HepG2 (cell line): ENCODE measurements around the gene RAE1. TPM values are rescaled to one million over a fixed set of nuclear protein-coding genes. Genes with fewer than 3 reads are reported as not detected.

Experiments
- ATAC-seq: fragments of 200-7000 bp; cut with Tn5 transposase; 3 replicates; pipeline ENCODE4 v1.9.1; 2020; ENCODE audit warnings: mild to moderate bottlenecking, moderate library complexity
- BruUV-seq: library from RNA; stranded (reverse); fragments of 400-500 nt; replicated peaks from 2 replicates; lab custom pipeline; 2021; lab: Mats Ljungman, UMichigan
- CTCF ChIA-PET: fragments of 300-600 bp; formaldehyde crosslinking; extraction: SDS; loops from one replicate; lab custom pipeline; 2021; ENCODE audit warnings: low total read pairs, inconsistent platforms, low intra/inter-chr PET ratio; lab: Yijun Ruan, JAX
- POLR2A ChIA-PET: fragments of 350-600 bp; sonication (Branson Sonifier 250); formaldehyde crosslinking; loops from one replicate; lab custom pipeline; 2020; ENCODE audit warnings: antibody characterized with exemption, inconsistent platforms; lab: Yijun Ruan, JAX
- DNase-seq: peaks from one replicate; pipeline ENCODE4 v3.0.0-alpha.2; 2015; ENCODE audit warnings: low spot score
- FAIRE-seq: peaks from 3 replicates; lab custom pipeline; 2011; peaks lifted over from hg19 to GRCh38; lab: Jason Lieb, UNC
- H2AFZ ChIP-seq: one replicate; pipeline ENCODE4 v1.6.1; 2011; ENCODE audit warnings: low read length, inconsistent platforms
- H3K27ac ChIP-seq: fragments of 300-600 bp; 3 replicates; pipeline ENCODE4 v1.8.0; 2011; ENCODE audit warnings: mixed run types, mild to moderate bottlenecking, mixed read lengths, low read length, inconsistent platforms; ENCODE audit not compliant: insufficient read depth; ENCODE audit errors: extremely low read length
- H3K27me3 ChIP-seq, 2 experiments: fragments of 200-600 bp in 1 of 2; 2 replicates in 1 of 2; 3 replicates in 1 of 2; pipeline versions ENCODE4 v1.6.0 to v1.8.0; 2011; ENCODE audit warnings: low read length in 2 of 2, mild to moderate bottlenecking in 2 of 2, moderate library complexity in 2 of 2, inconsistent platforms in 1 of 2; ENCODE audit not compliant: insufficient read depth in 2 of 2, control insufficient read depth in 1 of 2
- H3K36me3 ChIP-seq, 2 experiments: fragments of 200-600 bp in 1 of 2; replicated peaks in 1 of 2; 2 replicates in 1 of 2; 3 replicates in 1 of 2; pipeline versions ENCODE4 v1.5.1 to v1.8.0; 2011; ENCODE audit warnings: low read length in 2 of 2, inconsistent platforms in 1 of 2; ENCODE audit not compliant: insufficient read depth in 2 of 2, control insufficient read depth in 1 of 2
- H3K4me1 ChIP-seq: 2 replicates; pipeline ENCODE4 v1.5.1; 2012; ENCODE audit warnings: low read length, inconsistent platforms; ENCODE audit not compliant: insufficient read depth
- H3K4me2 ChIP-seq: 2 replicates; pipeline ENCODE4 v1.6.0; 2011; ENCODE audit warnings: low read depth, low read length, inconsistent platforms
- H3K4me3 ChIP-seq, 3 experiments: fragments of 200-600 bp in 1 of 3; sonication (generic), shearing (Covaris generic) in 1 of 3; replicated peaks in 1 of 3; 2 replicates each; pipeline ENCODE4 v1.5.1; 2011 to 2016; ENCODE audit warnings: low read length in 3 of 3, inconsistent platforms in 2 of 3, low read depth in 2 of 3, mild to moderate bottlenecking in 2 of 3, control low read depth in 1 of 3, mixed read lengths in 1 of 3; ENCODE audit not compliant: insufficient read depth in 1 of 3
- H3K79me2 ChIP-seq: one replicate; pipeline ENCODE4 v1.6.1; 2011; ENCODE audit warnings: low read length, inconsistent platforms; ENCODE audit not compliant: insufficient read depth
- H3K9ac ChIP-seq: 2 replicates; pipeline ENCODE4 v1.6.0; 2011; ENCODE audit warnings: mild to moderate bottlenecking, low read depth, low read length, inconsistent platforms; ENCODE audit not compliant: insufficient read depth
- H3K9me3 ChIP-seq: 2 replicates; pipeline ENCODE4 v1.5.1; 2012; ENCODE audit warnings: mild to moderate bottlenecking, low read length
- H4K20me1 ChIP-seq: 2 replicates; pipeline ENCODE4 v1.6.0; 2011; ENCODE audit warnings: inconsistent platforms, mild to moderate bottlenecking, low read length, moderate library complexity; ENCODE audit not compliant: insufficient read depth
- BCL6 ChIP-seq: IDR thresholded peaks from 2 replicates; pipeline ENCODE4 v1.6.1; 2016; ENCODE audit warnings: missing genetic modification reagents, missing compliant biosample characterization
- BCLAF1 ChIP-seq: fragments of 450-650 bp; IDR thresholded peaks from 2 replicates; pipeline ENCODE4 v1.6.1; 2017; ENCODE audit warnings: mild to moderate bottlenecking
- CEBPB ChIP-seq: IDR thresholded peaks from 2 replicates; pipeline ENCODE4 v1.6.1; 2011; ENCODE audit warnings: low read depth, low read length, improper control_type of control experiment, borderline replicate concordance
- FOXK1 ChIP-seq: sonication (generic); formaldehyde crosslinking; IDR thresholded peaks from 2 replicates; pipeline ENCODE4 v1.4.0; 2020; ENCODE audit warnings: low read depth, missing genetic modification reagents, borderline replicate concordance
- KDM5A ChIP-seq: fragments of 200-600 bp; sonication (generic); IDR thresholded peaks from 2 replicates; pipeline ENCODE4 v1.7.0; 2018; ENCODE audit warnings: antibody characterized with exemption, mild to moderate bottlenecking, low read length, borderline replicate concordance
- MAF1 ChIP-seq: sonication (generic); formaldehyde crosslinking; IDR thresholded peaks from 2 replicates; pipeline ENCODE4 v1.5.0; 2020; ENCODE audit warnings: missing genetic modification reagents, borderline replicate concordance
- RBAK ChIP-seq: sonication (generic); formaldehyde crosslinking; IDR thresholded peaks from 2 replicates; pipeline ENCODE4 v1.5.1; 2020; ENCODE audit warnings: mild to moderate bottlenecking, missing genetic modification reagents
- TBP ChIP-seq: sonication (generic); formaldehyde crosslinking; IDR thresholded peaks from 2 replicates; pipeline ENCODE4 v1.5.0; 2020; ENCODE audit warnings: missing genetic modification reagents
- ZKSCAN8 ChIP-seq: IDR thresholded peaks from 2 replicates; pipeline ENCODE4 v1.6.1; 2016; ENCODE audit warnings: borderline replicate concordance, missing genetic modification reagents, missing compliant biosample characterization
- ZNF329 ChIP-seq: sonication (generic); formaldehyde crosslinking; IDR thresholded peaks from 2 replicates; pipeline ENCODE4 v1.9.0; 2021; ENCODE audit warnings: low read depth, mild to moderate bottlenecking, missing genetic modification reagents
- ZNF775 ChIP-seq: sonication (generic); formaldehyde crosslinking; IDR thresholded peaks from 2 replicates; pipeline ENCODE4 v1.4.0; 2020; ENCODE audit warnings: missing genetic modification reagents, mild to moderate bottlenecking, moderate library complexity, borderline replicate concordance
- WGBS: methylation state at CpG from one replicate; pipeline ENCODE4 v1.1.6; 2017; ENCODE audit warnings: low lambda C conversion rate; 5-methylcytosine and 5-hydroxymethylcytosine counted together
- in situ Hi-C: cut with HindIII; loops from 2 replicates; pipeline ENCODE4 v1.10.0; 2017; ENCODE audit warnings: low pct_unique_long_range_greater_than_20kb; ENCODE audit not compliant: extremely low pct_ligation_motif_present
- intact Hi-C: fragments of 100-400 bp; cut with micrococcal nuclease; formaldehyde crosslinking; loops from one replicate; pipeline ENCODE4 v1.10.0; 2022; ENCODE audit not compliant: unreplicated experiment
- polyA plus RNA-seq, 8 experiments: library from polyadenylated mRNA; depleted of rRNA in 3 of 8; stranded (reverse) in 7 of 8; unstranded in 1 of 8; fragments of >200 nt; fragmentation: Illumina TruSeq in 4 of 8; extraction: Trizol in 4 of 8; gene quantifications; 2 replicates each; pipeline versions ENCODE4 v1.2.1 to v1.2.3, GENCODE V29; 2011 to 2016; ENCODE audit warnings: low read depth in 4 of 8, missing spikeins in 1 of 8, mixed read lengths in 1 of 8; ENCODE audit not compliant: insufficient read depth in 1 of 8
- total RNA-seq, 5 experiments: library from RNA; depleted of rRNA; stranded (reverse); fragments of >200 nt; fragmentation: Illumina TruSeq; extraction: Trizol; gene quantifications; 2 replicates each; pipeline ENCODE4 v1.2.3, GENCODE V29; 2016; ENCODE audit warnings: low read depth in 1 of 5
- TF ChIP-seq, protein P1 (sequence below): sonication (generic); formaldehyde crosslinking; IDR thresholded peaks from 2 replicates; pipeline ENCODE4 v1.5.0; 2020; ENCODE audit warnings: missing genetic modification reagents

The RAE1 gene
- total and polyA plus RNA-seq, 2 of the 13 experiments (the other 11 are each of a cell fraction or from before 2014, with no cell fraction given), result 36.1 to 72.9 TPM

DNA sequence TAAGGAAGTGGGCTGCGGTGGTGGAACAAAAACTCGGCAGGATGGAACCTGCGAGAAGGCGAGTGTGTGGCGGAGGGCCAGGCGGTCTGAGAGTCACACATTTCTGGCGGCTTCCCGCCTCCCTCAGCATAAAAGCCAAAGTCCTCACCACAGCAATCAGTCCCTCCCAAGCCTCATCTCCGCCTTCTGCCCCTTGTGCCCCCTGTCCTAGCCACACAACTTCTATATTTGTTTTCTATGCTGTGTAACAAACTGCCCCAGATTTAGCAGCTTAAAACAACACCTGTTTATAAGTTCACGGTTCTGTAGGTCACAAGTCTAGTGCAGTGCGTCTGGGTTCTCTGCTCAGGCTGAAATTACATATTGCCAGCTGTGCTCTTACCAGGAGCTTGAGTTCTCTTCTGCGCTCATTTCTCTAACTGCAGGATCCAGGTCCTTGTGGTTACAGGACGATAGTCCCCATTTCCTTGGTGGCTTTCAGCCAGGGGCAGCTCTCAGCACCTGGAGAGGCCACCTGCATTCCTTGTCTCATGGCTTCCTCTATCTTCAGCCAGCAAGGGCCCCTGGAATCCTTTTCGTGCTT lies 33.2 kb upstream of the RAE1 start:
- peak; percentile 33; the same call in 1 of the 3 replicates for ATAC-seq
- Histone ChIP-seq H3K27ac (no peak overlapping the region), H3K9ac (no peak overlapping the region), H3K9me3 (no peaks in the 10 kb centered on the region), H3K4me3 (no peak overlapping the region), H3K27me3 (peaks cover 5 to 23% of the 10 kb centered on the region in 2 experiments; a peak in 4 of 5 replicates), H3K4me1 (no peaks in the 10 kb centered on the region)
- FAIRE-seq, result no peak
- TF ChIP-seq, protein P1, sequence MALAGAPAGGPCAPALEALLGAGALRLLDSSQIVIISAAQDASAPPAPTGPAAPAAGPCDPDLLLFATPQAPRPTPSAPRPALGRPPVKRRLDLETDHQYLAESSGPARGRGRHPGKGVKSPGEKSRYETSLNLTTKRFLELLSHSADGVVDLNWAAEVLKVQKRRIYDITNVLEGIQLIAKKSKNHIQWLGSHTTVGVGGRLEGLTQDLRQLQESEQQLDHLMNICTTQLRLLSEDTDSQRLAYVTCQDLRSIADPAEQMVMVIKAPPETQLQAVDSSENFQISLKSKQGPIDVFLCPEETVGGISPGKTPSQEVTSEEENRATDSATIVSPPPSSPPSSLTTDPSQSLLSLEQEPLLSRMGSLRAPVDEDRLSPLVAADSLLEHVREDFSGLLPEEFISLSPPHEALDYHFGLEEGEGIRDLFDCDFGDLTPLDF (CRISPR knock-in tag), result no peak
- TF ChIP-seq RBAK (peak; percentile 88), ZNF329 (CRISPR knock-in tag) (0 out of 2 replicates have a peak, but pooled peaks have one; percentile 1)
- TF ChIP-seq, all 625 proteins: peak for 2
- Histone ChIP-seq H4K20me1 (no peaks in the 10 kb centered on the region), H3K36me3 (no peaks in the 10 kb centered on the region), H2AFZ (no peak overlapping the region), H3K79me2 (no peaks in the 10 kb centered on the region), H3K4me2 (no peak overlapping the region)
- intact Hi-C loops, result no loop called here
- 23% methylated on average over 14 of the region's 14 CpGs for WGBS
- ChIA-PET CTCF (no interaction called here), POLR2A (no interaction called here)
- DNase-seq, result no peak
- in situ Hi-C loops, result no loop called here
- BruUV-seq, result no TSS peak

GRCh38 chr20:57319584-57319983 lies 31.5 kb upstream of the RAE1 start:
- Histone ChIP-seq H3K79me2 (no peaks in the 10 kb centered on the region), H4K20me1 (no peaks in the 10 kb centered on the region), H3K4me3 (no peak overlapping the region), H3K27me3 (peaks cover 8 to 15% of the 10 kb centered on the region in 2 experiments; a peak in 4 of 5 replicates), H3K4me1 (no peaks in the 10 kb centered on the region), H2AFZ (no peak overlapping the region), H3K36me3 (no peaks in the 10 kb centered on the region), H3K9me3 (no peaks in the 10 kb centered on the region), H3K27ac (no peak overlapping the region), H3K4me2 (no peak overlapping the region), H3K9ac (no peak overlapping the region)
- intact Hi-C loops, result no loop called here
- ATAC-seq (no peak), DNase-seq (no peak), FAIRE-seq (no peak)
- no TSS peak for BruUV-seq
- in situ Hi-C loops, result no loop called here
- ChIA-PET POLR2A (no interaction called here), CTCF (no interaction called here)
- 27% methylated on average over 4 of the region's 4 CpGs for WGBS
- TF ChIP-seq MAF1, result no peak
- no peak for TF ChIP-seq FOXK1 (CRISPR knock-in tag)
- TF ChIP-seq ZKSCAN8 (CRISPR knock-in tag), result no peak
- no peak for TF ChIP-seq ZNF775 (CRISPR knock-in tag)
- TF ChIP-seq BCL6 (CRISPR knock-in tag), result no peak
- no peak for TF ChIP-seq BCLAF1
- TF ChIP-seq TBP, result no peak
- no peak for TF ChIP-seq CEBPB
- TF ChIP-seq KDM5A, result no peak
